Fibroblast of skin of right biceps (primary cell): Measurements from ENCODE around the gene VMO1.

ENCODE experiments used
- DNase-seq: peaks from one replicate; pipeline ENCODE4 v3.0.0-alpha.2; 2013

VMO1 gene

GRCh38 chr17:4796552-4796920, 10.4 kb upstream of the VMO1 start:
- peak; percentile 35 for DNase-seq

GRCh38 chr17:4795168-4795567, 9.0 kb upstream of the VMO1 start:
- no peak for DNase-seq

GRCh38 chr17:4790705-4791088, 4.5 kb upstream of the VMO1 start:
- DNase-seq, result no peak

- peak; percentile 92 for DNase-seq
These were observed 4.0 kb upstream of the VMO1 start for GRCh38 chr17:4789951-4790704.

- no peak for DNase-seq
These were observed 3.5 kb upstream of the VMO1 start for GRCh38 chr17:4789701-4789950.

- no peak for DNase-seq
These were observed 2.9 kb upstream of the VMO1 start, which contains the start of gene GLTPD2 for GRCh38 chr17:4788807-4789700. Gene GLTPD2 (plus strand): TSS chr17:4788964. CDS start chr17:4789012, 48 bp downstream.

GRCh38 chr17:4788159-4788806, 2.1 kb upstream of the VMO1 start:
- DNase-seq, result no peak

GRCh38 chr17:4786516-4786915, 352 bp upstream of the VMO1 start:
- no peak for DNase-seq

GRCh38 chr17:4785311-4786105, 656 bp downstream of the VMO1 start:
- DNase-seq, result no peak

- DNase-seq, result no peak
These were observed 3.5 kb downstream of the VMO1 start for GRCh38 chr17:4782652-4783051.

GRCh38 chr17:4780325-4780955, 5.7 kb downstream of the VMO1 start:
- DNase-seq, result no peak

- DNase-seq, result no peak
These were observed 8.0 kb downstream of the VMO1 start for GRCh38 chr17:4777969-4778760.

GRCh38 chr17:4772235-4772613, 13.9 kb downstream of the VMO1 start:
- DNase-seq, result no peak

GRCh38 chr17:4771519-4772234, 14.5 kb downstream of the VMO1 start, which contains the start of gene TM4SF5:
Gene TM4SF5 (plus strand): TSS chr17:4771886. CDS start chr17:4771923, 37 bp downstream.
- no peak for DNase-seq

- DNase-seq, result peak; percentile 52
These were observed 16.5 kb downstream of the VMO1 start for GRCh38 chr17:4769628-4770027.

- DNase-seq, result no peak
These were observed 17.9 kb downstream of the VMO1 start for GRCh38 chr17:4768298-4768697.

- no peak for DNase-seq
These were observed 19.4 kb downstream of the VMO1 start for GRCh38 chr17:4766723-4767122.

- no peak for DNase-seq
These were observed 20.0 kb downstream of the VMO1 start for GRCh38 chr17:4766201-4766600.

GRCh38 chr17:4764595-4764994, 21.6 kb downstream of the VMO1 start:
- DNase-seq, result no peak

GRCh38 chr17:4759776-4760236, 26.4 kb downstream of the VMO1 start:
- no peak for DNase-seq

GRCh38 chr17:4753392-4753791, 32.8 kb downstream of the VMO1 start:
- no peak for DNase-seq
